ENCODE results near the gene NPAS3.

DNA sequence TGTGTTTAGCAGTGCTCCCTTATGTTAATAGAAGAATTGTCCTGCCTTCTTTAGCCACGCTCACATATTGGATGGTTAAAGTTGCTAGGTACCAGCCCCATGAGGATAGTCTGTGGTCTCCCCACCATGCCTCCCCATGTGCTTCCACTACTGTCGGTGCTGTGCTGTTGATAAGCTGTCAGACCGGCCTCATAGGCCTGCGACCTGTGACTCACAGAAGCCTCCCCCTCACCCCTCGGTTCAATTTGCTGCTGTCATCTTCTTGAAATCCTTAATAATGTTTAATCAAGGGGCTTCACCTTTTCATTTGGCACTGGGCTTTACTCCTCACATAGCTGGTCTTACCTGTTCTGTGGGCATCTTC lies 227.2 kb downstream of the NPAS3 start:
- TF ChIP-seq, protein P1, sequence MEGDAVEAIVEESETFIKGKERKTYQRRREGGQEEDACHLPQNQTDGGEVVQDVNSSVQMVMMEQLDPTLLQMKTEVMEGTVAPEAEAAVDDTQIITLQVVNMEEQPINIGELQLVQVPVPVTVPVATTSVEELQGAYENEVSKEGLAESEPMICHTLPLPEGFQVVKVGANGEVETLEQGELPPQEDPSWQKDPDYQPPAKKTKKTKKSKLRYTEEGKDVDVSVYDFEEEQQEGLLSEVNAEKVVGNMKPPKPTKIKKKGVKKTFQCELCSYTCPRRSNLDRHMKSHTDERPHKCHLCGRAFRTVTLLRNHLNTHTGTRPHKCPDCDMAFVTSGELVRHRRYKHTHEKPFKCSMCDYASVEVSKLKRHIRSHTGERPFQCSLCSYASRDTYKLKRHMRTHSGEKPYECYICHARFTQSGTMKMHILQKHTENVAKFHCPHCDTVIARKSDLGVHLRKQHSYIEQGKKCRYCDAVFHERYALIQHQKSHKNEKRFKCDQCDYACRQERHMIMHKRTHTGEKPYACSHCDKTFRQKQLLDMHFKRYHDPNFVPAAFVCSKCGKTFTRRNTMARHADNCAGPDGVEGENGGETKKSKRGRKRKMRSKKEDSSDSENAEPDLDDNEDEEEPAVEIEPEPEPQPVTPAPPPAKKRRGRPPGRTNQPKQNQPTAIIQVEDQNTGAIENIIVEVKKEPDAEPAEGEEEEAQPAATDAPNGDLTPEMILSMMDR (conservative IDR thresholded peaks at IDR 0.05; ENCODE audit: low read depth, low read length): no peak
- no peak for TF ChIP-seq EZH2 (IDR thresholded peaks at IDR 0.05; ENCODE audit: low read length, unreplicated experiment)
- no peak for TF ChIP-seq EZH2phosphoT487 (IDR thresholded peaks at IDR 0.05; ENCODE audit: borderline replicate concordance, low read length)

Measured in PC-3 (cell line).